ENCODE data around the gene WDR27.

- TF ChIP-seq POLR2A (IDR thresholded peaks at IDR 0.05): no peak
- TF ChIP-seq EP300 (IDR thresholded peaks at IDR 0.05): peak in 1 of 4 donors; percentile 10
- TF ChIP-seq, protein P1, sequence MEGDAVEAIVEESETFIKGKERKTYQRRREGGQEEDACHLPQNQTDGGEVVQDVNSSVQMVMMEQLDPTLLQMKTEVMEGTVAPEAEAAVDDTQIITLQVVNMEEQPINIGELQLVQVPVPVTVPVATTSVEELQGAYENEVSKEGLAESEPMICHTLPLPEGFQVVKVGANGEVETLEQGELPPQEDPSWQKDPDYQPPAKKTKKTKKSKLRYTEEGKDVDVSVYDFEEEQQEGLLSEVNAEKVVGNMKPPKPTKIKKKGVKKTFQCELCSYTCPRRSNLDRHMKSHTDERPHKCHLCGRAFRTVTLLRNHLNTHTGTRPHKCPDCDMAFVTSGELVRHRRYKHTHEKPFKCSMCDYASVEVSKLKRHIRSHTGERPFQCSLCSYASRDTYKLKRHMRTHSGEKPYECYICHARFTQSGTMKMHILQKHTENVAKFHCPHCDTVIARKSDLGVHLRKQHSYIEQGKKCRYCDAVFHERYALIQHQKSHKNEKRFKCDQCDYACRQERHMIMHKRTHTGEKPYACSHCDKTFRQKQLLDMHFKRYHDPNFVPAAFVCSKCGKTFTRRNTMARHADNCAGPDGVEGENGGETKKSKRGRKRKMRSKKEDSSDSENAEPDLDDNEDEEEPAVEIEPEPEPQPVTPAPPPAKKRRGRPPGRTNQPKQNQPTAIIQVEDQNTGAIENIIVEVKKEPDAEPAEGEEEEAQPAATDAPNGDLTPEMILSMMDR (IDR thresholded peaks at IDR 0.05): no peak
- TF ChIP-seq POLR2AphosphoS5 (IDR thresholded peaks at IDR 0.05): no peak
Measured at GRCh38 chr6:169589699-169590257, 112.1 kb downstream of the WDR27 start.
